IMR-90 (cell line): ENCODE data around the gene RTN3.

Experiments used
- CEBPB ChIP-seq: IDR thresholded peaks from 2 replicates; pipeline ENCODE4 v1.6.1; 2012; ENCODE audit warnings: low read depth, low read length, improper control_type of control experiment
- CHD1 ChIP-seq: IDR thresholded peaks from 2 replicates; pipeline ENCODE4 v1.6.1; 2012; ENCODE audit warnings: low read depth, low read length, improper control_type of control experiment
- CTCF ChIP-seq: conservative IDR thresholded peaks from 2 replicates; pipeline ENCODE4 v1.5.1; 2012; ENCODE audit warnings: mild to moderate bottlenecking, low read depth, low read length, improper control_type of control experiment
- MXI1 ChIP-seq: IDR thresholded peaks from 2 replicates; pipeline ENCODE4 v1.6.1; 2012; ENCODE audit warnings: low read depth, mild to moderate bottlenecking, low read length, moderate library complexity, borderline replicate concordance
- POLR2A ChIP-seq: IDR thresholded peaks from 2 replicates; pipeline ENCODE4 v1.6.1; 2012; ENCODE audit warnings: mild to moderate bottlenecking, low read depth, low read length
- RCOR1 ChIP-seq: IDR thresholded peaks from 2 replicates; pipeline ENCODE4 v1.6.1; 2012; ENCODE audit warnings: mild to moderate bottlenecking, low read length, improper control_type of control experiment; ENCODE audit not compliant: insufficient replicate concordance
- RFX5 ChIP-seq: IDR thresholded peaks from 2 replicates; pipeline ENCODE4 v1.8.0; 2012; ENCODE audit warnings: low read depth, mild to moderate bottlenecking, low read length, moderate library complexity
- SMC3 ChIP-seq: fragments of 150-350 bp; IDR thresholded peaks from 2 replicates; pipeline ENCODE4 v1.6.1; 2016; ENCODE audit warnings: low read depth, mild to moderate bottlenecking, antibody characterized with exemption, low read length, moderate library complexity

GRCh38 chr11:63768237-63769041 is 87.1 kb downstream of the RTN3 start, which contains the start of gene ZFTA:
- TF ChIP-seq CTCF (peak; percentile 84), RFX5 (no peak), SMC3 (peak; percentile 59), CHD1 (no peak), CEBPB (no peak), POLR2A (no peak), MXI1 (no peak; the same call in 1 of the 2 replicates), RCOR1 (no peak)
